Measurements from ENCODE around the gene CCL5.

The CCL5 gene

GRCh38 chr17:35867574-35867973 lies 12.6 kb downstream of the CCL5 start:
- no peak for DNase-seq

GRCh38 chr17:35866341-35866950 lies 13.7 kb downstream of the CCL5 start:
- DNase-seq = no peak

GRCh38 chr17:35865412-35866340 lies 14.5 kb downstream of the CCL5 start:
- no peak for DNase-seq

GRCh38 chr17:35864853-35865252 lies 15.3 kb downstream of the CCL5 start:
- no peak for DNase-seq

GRCh38 chr17:35856603-35857002 lies 23.6 kb downstream of the CCL5 start:
- no peak for DNase-seq

- no peak for DNase-seq
These were observed 24.2 kb downstream of the CCL5 start for GRCh38 chr17:35855965-35856364.

GRCh38 chr17:35849469-35850348 lies 30.5 kb downstream of the CCL5 start:
- peak; percentile 70 for DNase-seq

- no peak for DNase-seq
These were observed 32.4 kb downstream of the CCL5 start for GRCh38 chr17:35847633-35848373.

- DNase-seq = no peak
These were observed 33.2 kb downstream of the CCL5 start for GRCh38 chr17:35847006-35847405.

- DNase-seq = no peak
These were observed 33.9 kb downstream of the CCL5 start for GRCh38 chr17:35846055-35846809.

GRCh38 chr17:35844547-35844946 lies 35.6 kb downstream of the CCL5 start:
- no peak for DNase-seq

GRCh38 chr17:35843698-35844097 lies 36.5 kb downstream of the CCL5 start:
- DNase-seq = no peak

- no peak for DNase-seq
These were observed 37.9 kb downstream of the CCL5 start for GRCh38 chr17:35842239-35842638.

- no peak for DNase-seq
These were observed 38.7 kb downstream of the CCL5 start for GRCh38 chr17:35841505-35841904.

- no peak for DNase-seq
These were observed 39.1 kb downstream of the CCL5 start for GRCh38 chr17:35841101-35841500.

GRCh38 chr17:35825206-35825605 lies 55.0 kb downstream of the CCL5 start:
- DNase-seq = no peak

Measured in NCI-H345 (cell line).